Measurements from ENCODE around the gene DLG2.
"Not testable (repeated sequence)": the region's sequence is repeated elsewhere in the genome, so short reads cannot be mapped to it uniquely, and the experiment has no call there.

Gene DLG2

GRCh38 chr11:84413549-84413948 is 1213.6 kb downstream of the DLG2 start:
- DNase-seq, result no peak

GRCh38 chr11:84412862-84413261 is 1214.3 kb downstream of the DLG2 start:
- DNase-seq, result no peak

- no peak for DNase-seq
Measured at GRCh38 chr11:84408946-84409411, 1218.2 kb downstream of the DLG2 start.

GRCh38 chr11:84407091-84407490 is 1220.1 kb downstream of the DLG2 start:
- DNase-seq, result no peak

- no peak for DNase-seq
Measured at GRCh38 chr11:84398017-84398626, 1229.0 kb downstream of the DLG2 start.

- DNase-seq, result no peak
Measured at GRCh38 chr11:84396521-84396920, 1230.6 kb downstream of the DLG2 start.

- no peak for DNase-seq
Measured at GRCh38 chr11:84390441-84391078, 1236.6 kb downstream of the DLG2 start.

GRCh38 chr11:84389696-84390095 is 1237.4 kb downstream of the DLG2 start:
- no peak for DNase-seq

- peak in 1 of 2 donors; percentile 18 for DNase-seq
Measured at GRCh38 chr11:84384731-84385130, 1242.4 kb downstream of the DLG2 start.

GRCh38 chr11:84383576-84383975 is 1243.6 kb downstream of the DLG2 start:
- DNase-seq, result no peak

- DNase-seq, result no peak
Measured at GRCh38 chr11:84381666-84382065, 1245.5 kb downstream of the DLG2 start.

- no peak for DNase-seq
Measured at GRCh38 chr11:84372381-84372950, 1254.7 kb downstream of the DLG2 start.

- DNase-seq, result no peak
Measured at GRCh38 chr11:84358034-84358433, 1269.1 kb downstream of the DLG2 start.

GRCh38 chr11:84355911-84356310 is 1271.2 kb downstream of the DLG2 start:
- DNase-seq, result no peak

- no peak for DNase-seq
Measured at GRCh38 chr11:84345597-84345996, 1281.5 kb downstream of the DLG2 start.

- DNase-seq, result no peak
Measured at GRCh38 chr11:84345027-84345426, 1282.1 kb downstream of the DLG2 start.

GRCh38 chr11:84339796-84340195 is 1287.3 kb downstream of the DLG2 start:
- DNase-seq, result no peak

GRCh38 chr11:84333221-84333620 is 1293.9 kb downstream of the DLG2 start:
- DNase-seq, result no peak

GRCh38 chr11:84322211-84322610 is 1304.9 kb downstream of the DLG2 start:
- no peak for DNase-seq

- no peak for DNase-seq
Measured at GRCh38 chr11:84319863-84320262, 1307.3 kb downstream of the DLG2 start.

- no peak for DNase-seq
Measured at GRCh38 chr11:84316866-84317555, 1310.1 kb downstream of the DLG2 start.

- DNase-seq, result no peak
Measured at GRCh38 chr11:84313830-84314359, 1313.2 kb downstream of the DLG2 start.

GRCh38 chr11:84310268-84310667 is 1316.9 kb downstream of the DLG2 start:
- DNase-seq, result no peak

- DNase-seq, result not testable (repeated sequence)
Measured at GRCh38 chr11:84308491-84308890, 1318.7 kb downstream of the DLG2 start.

All from CD4-positive, alpha-beta T cell treated with Interleukin-1 beta for 1 hour (primary cell).